HG03432 (cell line): ENCODE data around the gene PCDH1.

ENCODE experiments used
- ATAC-seq: cut with Tn5 transposase; IDR thresholded peaks from one replicate; pipeline ENCODE4 v1.9.1; 2021; ENCODE audit warnings: mild to moderate bottlenecking, moderate library complexity; ENCODE audit not compliant: unreplicated experiment

Gene PCDH1

DNA sequence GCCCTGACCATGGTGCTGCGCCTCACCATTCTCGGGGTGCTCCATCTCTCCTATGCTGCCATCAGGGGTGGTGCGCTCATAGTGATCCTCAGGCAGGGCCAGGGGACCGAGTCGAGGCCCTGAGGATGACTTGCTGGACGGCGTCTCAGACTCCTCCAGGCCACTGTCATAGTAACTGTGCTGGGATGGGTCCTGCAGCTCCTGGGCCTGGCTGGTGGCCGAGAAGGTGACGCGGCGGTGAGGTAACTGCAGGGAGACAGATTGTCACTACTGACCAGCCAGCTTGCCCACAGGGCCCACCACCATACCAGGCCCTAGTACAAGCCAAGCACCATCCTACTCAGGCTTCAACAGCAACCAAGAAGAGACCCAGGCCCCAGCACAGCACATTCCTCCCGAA lies 21.0 kb downstream of the PCDH1 start:
- no peak for ATAC-seq

DNA sequence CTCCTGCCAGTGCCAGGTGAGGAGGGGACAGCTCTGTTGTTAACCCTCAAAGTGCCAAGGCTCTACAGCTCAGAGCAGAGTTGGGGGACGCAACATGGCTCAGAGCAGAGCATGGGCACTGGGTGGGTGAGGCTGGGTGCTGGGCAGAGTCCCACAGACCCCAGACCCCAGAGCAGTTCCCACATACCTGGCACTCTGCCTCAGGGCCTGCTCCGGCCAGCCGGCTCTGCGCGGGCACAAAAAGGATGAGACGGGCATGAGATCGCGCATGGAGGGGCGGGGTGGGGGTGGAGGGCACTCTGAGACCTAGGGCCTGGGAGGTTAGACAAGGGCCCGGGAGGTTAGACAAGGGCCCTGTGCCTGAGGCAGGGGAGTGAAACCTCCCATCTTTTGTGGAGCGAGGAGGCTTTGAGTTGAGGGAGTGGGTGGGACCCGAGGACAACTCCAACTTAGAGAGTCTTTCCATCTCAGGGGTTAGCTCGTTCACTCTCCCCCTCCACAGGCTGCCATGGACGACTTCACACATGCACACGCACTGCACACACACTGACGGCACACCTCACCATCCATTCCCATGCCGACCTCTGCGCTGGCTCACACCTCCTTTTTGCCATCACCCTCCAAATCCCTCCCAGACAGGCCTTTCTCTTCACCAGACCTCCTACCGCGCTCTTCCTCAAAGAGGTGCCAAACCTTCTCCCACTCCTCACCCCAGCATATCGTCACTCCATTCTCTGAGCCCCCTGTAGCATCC lies 22.0 kb downstream of the PCDH1 start:
- no peak for ATAC-seq

DNA sequence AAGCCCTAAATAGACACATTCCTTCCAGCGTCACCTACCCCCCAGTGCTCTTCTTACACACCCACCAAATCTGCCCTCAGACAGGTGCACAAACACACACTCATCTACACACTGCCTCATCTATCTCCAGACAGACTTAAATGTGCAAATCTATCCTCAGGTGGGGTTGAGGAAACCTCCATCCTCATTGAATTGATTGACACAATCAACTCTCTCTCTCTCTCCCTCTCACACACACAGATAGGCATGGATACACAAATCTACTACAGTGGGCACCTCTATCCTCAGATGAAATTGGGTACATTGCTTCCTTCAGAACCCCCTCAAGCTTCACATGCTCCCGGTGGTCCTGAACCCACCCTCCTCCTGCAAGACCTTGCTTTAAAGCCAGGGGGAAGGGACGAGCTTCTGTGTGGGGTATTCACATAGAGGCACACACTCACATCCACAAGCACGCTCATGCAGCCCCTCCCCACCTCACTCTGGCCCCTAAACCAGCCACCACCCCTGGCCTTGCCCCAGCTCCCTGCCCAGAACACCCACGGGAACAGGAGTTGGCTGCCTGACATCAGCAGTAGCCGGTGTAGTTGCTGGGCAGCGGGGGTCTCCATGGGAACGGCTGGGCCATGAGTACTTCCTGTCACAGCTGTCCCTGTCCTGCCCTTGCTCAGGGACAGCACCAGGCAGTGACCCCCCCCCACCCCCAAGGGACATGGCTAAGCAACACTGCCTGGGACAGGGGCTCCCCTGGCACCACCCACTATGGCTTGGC lies 22.8 kb downstream of the PCDH1 start:
- no peak for ATAC-seq

DNA sequence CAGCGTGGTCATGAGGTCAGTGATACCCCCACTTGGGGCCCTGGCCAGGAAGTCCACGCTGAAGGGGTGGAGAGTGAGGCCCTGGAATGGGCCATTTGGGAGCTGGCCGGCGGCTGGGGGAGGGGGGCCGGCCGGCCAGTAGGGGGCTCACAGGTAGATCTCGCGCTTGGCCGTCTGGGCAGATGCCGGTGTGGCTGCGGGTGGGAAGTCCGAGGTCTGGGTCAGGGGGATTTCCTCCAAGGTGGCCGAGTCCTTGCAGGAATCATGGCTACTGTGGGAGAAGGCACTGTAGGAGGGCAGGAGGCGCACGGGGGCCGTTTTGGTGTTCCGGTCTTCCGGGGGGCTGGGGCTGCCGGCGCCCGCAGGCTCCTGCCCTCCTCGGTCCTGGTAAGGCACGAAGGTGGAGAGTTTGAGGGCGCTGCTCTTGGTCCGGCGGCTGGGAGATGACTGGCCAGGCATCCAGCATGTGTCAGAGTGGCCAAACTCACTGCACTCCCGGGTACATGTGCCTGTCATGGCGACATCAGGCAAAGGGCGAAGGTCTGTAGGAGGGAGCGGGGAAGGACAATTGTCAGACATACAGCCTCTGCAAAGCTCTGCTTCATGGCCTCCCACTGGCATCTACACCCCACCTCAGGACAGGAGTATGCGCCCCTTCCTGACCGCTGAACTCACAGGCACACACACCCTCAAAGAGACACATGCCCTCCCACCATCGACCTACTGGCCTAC lies 24.1 kb downstream of the PCDH1 start:
- no peak for ATAC-seq

DNA sequence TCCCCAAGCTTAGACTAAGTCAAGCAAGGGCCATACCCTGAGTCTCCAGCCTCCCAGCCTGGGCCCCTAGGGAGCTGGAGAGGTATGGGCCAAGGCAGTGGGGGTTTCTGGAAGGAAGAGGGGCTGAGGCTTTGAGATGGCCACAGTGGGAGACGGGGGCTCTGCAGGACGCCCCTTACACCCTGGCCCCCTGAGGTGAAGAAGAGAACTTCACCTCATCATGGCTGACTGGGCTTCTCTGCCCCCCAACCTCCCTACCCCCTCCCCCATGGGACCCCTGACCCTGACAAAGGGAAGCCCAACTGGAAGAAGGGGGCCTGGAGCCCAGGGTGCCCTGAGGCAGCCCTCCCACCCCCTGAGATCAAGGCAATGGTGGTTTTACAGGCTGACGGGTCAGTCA lies 25.8 kb downstream of the PCDH1 start:
- no peak for ATAC-seq

DNA sequence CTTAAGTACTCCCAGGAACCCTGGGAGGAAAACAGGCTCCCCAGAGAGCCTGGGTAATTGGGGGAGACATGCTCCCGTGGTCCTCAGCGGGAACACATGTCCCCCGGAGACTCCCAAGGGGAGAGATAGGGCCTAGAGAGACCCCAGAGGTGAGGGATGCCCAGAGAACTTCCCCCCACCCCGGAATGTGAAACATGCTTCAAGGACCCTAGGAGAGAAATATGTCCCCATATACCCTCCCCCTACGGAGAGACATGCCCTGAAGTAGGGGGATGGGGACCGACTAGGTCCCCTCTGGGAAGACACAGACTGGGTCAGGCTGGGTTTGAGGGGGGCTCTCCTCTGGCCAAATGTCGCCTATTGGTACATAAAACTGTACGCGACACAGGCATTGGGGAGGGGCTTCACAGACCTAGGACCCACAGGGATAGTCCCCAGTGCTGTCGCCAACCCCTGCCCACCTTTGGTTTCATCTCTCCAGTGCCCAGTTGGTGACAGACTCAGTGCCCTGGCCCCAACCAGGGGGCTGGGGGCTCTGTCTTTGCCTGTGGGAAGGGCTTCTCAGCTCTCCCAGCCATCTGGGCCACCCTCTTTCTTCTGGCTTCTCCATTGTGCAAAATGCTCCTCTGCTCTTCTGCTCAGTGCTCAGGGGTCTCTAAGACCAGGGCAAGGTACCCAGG lies 26.9 kb downstream of the PCDH1 start:
- no peak for ATAC-seq

DNA sequence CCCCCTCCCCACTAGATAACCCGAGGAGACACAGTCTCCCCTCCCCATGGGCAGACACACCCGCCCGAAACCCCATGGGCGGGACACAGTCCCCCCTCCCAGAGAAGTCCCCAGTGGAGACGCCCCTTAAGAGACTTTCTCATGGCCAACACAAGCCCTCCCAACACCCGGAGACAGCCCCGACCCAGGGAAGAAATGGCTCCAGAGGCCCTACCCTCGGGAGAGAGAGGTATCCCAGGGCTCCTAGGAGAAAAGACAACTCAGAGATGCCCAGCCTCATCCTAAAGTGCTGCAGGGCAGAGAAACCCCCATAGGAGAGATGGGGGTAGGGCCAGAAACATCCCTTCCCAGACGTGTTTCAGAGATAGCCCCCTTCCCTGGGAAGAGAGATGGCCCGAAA lies 27.4 kb downstream of the PCDH1 start:
- no peak for ATAC-seq

DNA sequence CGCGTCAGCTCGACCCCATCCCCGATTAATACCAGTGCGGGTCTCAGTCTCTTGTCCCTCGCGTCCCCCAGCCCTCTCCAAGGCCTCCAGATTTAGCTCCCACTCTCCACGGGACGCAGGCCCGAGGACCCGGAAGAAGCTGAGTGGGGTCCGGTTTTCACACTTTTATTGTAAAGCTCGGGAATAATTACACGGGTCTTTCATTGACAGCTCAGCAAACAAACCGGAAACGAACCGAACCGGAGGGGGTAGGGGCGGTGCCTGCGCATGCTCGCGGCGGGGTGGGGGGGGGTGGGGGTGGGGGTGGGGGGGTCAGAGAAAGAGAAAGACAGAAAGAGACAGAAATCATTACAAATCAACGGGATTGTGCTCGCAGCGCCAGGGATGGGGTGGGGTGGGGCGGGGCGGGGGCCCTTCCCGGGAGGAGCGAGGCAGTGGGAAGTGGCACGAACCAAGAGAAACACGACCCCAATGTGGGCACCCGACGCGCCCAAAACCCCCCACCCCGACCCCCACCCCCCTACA lies 27.9 kb downstream of the PCDH1 start:
- peak; percentile 4 for ATAC-seq

DNA sequence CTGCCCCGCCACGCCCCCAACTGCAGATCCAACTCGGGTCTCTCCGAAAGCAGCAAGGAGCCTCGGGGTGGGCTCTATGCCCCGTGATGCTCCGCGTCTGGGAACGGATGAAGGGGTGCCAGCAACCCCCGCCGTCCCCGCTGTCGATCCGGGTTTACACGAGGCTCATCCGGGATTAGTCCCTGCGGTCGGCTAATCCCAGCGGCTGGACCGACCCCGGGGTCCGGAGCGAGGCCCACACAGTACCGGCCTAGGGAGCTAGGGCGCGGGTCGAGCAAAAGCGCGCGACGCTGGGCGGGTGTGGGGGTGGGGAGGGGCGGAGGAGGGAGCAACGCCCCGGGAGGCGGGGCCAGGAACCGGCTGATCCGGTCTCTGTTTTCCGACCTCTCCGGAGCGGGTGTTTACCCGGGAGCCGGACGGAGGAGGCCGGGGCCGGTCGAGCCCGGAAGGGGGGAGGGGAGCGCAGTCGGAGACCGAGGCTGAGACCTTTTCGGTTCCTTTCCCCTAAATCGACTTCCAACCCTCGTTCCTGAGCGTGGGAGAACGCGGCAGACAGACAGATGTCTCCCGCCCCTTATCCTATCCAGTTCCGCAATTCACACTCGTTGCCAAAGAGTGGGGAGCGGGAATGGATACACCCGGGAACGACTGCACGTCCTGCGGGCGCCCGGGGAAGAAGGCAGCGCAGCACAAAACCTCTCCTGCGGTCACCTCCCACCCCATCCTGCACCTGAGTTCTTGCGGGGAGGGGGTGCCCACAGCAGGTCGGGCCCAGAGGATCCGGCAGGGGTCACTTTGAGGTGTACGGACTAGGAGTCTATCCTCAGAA lies 28.6 kb downstream of the PCDH1 start:
- ATAC-seq, result peak; percentile 84

DNA sequence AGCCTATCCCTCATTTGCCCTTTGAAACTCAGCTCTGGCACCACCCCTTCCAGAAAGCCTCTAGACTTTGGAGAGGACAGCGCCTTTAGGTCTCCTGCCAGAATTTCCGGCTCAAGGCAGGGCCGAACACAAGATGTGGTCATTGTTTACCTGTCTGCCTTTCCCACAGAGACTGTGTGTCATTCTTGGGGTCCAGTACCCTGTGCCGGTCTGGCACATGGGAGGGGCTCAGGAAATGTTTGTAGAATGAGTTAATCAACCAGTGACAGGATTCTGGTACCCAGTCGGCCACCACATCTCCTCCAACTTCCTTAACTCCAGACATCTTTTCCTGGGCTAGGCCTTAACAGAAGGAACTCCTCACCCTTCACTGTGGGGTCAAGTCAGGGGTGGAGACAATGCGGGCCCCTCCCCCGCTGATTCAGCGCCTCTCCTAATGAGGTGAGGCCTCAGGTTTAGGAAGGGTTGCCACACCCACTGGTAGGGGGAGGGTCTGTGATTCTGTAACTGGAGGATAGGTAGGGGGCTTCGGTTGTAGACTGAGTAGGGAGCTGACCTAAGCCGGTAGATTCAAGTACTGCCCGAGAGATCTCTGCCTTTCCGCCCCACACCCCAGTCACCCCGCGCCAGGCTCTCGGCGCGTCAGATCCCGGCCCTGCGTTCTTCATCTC lies 29.3 kb downstream of the PCDH1 start:
- peak; percentile 13 for ATAC-seq

DNA sequence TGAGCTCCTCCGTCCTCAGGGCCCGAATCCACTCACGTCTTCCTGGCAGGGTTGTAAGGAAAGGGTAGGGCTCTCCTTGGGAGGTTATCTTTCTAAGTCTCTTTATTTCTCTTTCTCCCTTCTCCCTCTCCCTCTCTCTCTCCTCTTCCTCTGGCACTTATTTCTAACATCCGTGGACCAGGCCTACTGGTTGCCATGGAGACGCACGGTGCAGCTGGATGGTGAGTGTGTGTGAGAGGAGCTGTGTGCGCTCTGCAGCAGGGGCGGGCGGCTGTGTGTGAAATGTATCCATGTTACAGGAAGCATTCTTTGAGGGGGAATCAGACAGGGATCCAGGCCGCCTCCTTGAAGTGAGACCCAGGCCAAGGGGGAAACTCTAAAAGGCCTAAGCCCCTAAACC lies 32.2 kb downstream of the PCDH1 start:
- ATAC-seq, result no peak

DNA sequence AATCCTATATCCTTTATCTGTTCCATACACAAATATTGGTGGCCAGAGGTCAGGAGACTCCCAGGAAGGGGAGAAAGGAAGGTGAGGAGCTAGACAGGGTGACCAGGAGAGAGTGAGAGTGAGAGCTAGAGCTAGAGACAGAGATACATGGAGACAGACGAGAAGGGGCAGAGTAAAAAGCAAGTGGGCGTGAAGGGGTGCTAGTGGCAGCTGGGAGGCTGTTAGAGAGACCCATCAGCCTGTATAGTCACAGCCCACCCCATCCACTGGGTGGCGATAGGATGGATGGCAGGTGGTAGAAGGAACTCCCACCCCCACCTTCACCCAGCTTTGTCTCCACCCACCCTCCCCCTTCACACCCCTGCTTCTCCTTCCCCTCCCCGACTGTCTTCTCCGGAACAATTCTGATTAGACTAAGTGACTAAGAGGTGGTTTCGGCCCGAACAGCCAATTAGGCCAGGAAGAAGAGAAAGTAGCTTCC lies 32.8 kb downstream of the PCDH1 start:
- no peak for ATAC-seq

DNA sequence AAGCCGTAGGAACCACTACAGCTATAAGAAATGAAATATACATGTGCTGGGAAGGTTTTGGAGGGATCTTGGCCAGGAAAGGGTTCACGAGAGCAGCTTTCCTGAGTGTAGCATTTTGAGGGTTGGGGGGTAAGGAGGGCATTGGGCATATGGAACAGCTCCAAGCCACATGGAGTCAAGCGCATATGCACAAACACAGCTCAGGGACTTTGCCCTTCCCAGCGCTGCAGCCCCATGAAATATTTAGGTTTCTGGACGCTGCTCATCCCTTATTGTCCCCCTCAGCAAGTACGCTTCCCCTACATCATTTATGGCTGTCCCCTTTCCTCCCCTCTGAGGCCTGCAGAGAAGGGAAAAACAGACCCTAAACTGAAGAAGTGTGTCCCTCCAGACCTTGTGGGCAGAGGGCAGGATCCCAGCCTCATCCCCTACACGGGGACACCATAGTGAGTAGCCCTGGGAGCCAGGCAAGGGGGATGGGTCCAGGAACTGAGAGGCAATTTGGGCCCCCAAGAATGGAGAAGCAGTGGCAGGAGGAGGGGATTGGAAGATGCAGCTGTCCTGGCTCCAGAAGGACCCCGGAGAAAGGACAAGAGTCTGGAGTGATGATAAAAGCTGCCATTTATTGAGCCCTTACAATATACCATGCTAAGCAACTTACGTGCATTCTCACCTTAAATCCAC lies 33.7 kb downstream of the PCDH1 start:
- ATAC-seq, result no peak

DNA sequence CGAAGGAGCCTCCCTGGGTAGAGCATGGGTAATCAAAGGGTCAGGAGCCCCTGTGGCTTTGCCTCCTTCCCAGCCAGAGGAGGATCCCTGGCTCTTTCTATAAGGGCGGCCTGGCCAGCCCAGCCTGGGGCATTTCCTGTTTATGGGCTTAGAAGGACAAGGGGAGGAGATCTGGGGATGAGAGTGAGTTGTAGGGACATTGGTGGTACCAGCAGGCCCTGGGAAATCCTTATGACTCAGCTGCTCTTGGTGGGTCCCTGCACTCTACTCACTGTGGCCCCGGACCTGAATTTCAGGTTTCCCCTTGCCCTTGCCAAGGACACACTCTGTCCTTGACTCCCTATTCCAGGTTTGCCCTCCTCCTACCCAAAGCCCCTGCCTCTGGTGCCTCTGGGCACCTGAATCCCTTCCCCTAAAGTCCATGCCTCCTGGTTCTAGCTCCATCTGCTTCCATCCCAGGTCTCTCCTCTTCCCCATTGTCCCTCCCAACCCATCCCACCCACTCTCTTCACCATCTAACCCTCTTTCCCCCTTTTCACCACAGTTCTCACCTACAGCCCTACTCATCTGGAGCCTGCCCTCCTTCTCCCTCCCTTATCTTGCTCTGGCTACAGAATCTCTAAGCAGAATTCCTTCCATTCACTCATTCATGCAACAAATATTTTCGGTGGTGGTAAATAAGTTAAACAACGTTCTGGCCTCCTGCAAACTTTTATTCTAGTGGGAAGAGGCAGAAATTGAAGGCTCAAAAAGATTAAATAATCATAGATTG lies 34.9 kb downstream of the PCDH1 start:
- no peak for ATAC-seq

DNA sequence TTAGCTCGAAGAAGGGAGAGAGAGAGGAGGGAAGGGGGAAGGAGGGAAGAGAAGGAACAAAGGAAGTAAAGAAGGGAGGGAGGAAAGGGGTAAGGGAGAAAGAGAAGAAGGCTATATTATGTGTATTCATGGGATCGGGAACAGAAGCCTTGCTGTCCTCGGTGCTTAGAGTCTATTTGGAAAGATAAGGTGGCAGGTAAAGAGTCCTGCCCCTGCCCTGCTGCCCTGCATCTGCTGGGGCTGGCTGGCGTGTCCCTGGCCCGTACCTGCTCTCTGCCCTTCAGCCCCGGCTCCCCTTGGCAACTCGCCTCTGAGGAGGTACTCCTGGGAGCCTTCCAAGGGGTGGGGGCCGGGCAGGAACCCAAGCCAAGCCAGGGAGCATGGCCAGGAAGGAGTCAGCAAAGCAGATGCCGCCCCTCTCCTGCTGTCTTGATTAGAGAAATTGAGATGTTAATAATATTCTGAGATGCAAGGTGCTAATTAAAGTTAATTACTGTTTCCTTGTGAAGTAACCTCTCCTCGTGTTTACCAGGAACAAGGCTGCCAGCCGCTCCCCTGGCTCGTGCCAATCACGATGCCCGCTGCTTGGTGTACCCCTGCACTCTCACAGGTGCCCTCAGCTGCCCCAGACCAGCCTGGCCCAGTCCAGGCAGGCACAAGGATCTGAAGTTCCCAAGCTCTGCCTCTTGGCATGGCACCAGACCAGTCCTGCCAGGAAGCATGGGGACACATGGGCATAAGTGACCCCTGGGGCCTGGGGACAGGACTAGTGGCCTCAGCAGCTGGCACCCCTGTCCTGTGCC lies 36.6 kb downstream of the PCDH1 start:
- ATAC-seq, result no peak

DNA sequence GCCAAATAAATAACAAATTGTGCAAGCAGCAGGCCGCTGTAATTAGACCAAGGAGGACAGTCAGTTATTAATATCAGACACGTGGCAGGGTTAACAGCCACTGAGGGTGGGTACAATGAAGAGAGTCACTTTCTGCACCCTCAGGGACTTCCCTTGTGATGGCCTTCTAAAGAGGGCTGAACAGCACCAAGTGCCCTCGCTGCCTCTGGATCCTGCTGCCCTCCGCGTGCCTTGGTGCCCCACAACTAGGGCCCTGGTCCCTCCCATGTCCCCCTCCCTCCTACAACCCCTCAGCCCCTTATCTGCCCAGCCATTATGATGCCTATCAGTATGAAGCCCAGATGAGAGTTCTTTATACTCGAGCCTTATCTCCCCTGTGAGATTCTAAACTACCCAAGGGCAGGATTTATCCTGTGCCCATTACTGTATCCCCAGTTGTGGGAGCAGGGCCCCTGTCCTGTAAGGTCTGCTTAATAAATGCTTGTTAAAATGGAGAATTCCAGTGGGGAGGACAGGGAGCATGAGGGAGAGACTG lies 37.3 kb downstream of the PCDH1 start:
- ATAC-seq, result no peak

DNA sequence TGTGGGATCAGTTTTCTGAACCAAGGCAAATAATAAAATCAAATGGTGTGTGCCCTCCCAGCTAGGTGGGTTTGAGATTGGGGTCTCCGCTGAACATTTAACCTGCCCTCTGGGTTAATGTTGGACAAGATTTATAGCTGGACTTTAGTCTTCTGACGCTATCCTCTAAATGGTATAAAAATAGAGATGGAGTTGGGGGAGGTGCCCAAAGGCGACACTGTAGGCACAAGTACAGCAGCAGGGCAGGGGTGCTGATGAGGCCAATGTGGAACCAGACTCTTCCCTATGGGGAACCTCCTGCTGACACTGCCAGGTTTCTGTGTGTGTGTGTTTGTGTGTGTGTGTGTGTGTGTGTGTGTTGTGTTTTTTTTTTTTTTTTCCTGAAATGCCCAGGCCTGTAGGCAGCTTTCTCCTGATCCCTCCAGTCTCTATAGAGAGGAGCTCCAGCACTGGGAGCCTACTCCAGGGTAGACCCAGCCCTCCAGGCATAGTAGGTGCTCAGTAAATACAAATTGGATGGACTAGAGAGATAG lies 37.9 kb downstream of the PCDH1 start:
- no peak for ATAC-seq
